Tibial artery (tissue), 4 donors: Measurements from ENCODE around the gene MAP7.

Experiments used
- DNase-seq, 2 donors: peaks; one replicate each; pipeline ENCODE4 v3.0.0-alpha.2; 2019
- H3K27ac ChIP-seq, 2 donors: fragments of 200-600 bp; sonication (generic) in 1 of 2; 1 replicate in 1 of 2; 2 replicates in 1 of 2; pipeline ENCODE4 v1.5.1; 2018 to 2019; ENCODE audit warnings: mild to moderate bottlenecking in 1 of 2
- H3K27me3 ChIP-seq, 2 donors: fragments of 200-600 bp; sonication (generic) in 1 of 2; one replicate each; pipeline versions ENCODE4 v1.5.1 to v1.6.0; 2016 to 2019
- H3K36me3 ChIP-seq, 3 donors: fragments of 200-600 bp; sonication (generic) in 2 of 3; one replicate each; pipeline ENCODE4 v1.5.1; 2016 to 2019; ENCODE audit warnings: mild to moderate bottlenecking in 2 of 3
- H3K4me1 ChIP-seq, 4 donors: fragments of 200-600 bp; sonication (generic) in 2 of 4; 1 replicate in 3 of 4; 2 replicates in 1 of 4; pipeline ENCODE4 v1.5.1; 2016 to 2019
- H3K4me3 ChIP-seq, 2 donors: fragments of 200-600 bp; sonication (generic) in 1 of 2; 1 replicate in 1 of 2; 2 replicates in 1 of 2; pipeline ENCODE4 v1.5.1; 2018 to 2019; ENCODE audit warnings: mild to moderate bottlenecking in 2 of 2
- H3K9me3 ChIP-seq, 3 donors: fragments of 200-600 bp; sonication (generic) in 1 of 3; one replicate each; pipeline ENCODE4 v1.5.1; 2016 to 2019
- intact Hi-C: fragments of 100-400 bp; cut with DNase I; formaldehyde crosslinking; loops from one replicate; pipeline ENCODE4 v1.15.0; 2023; ENCODE audit warnings: low total_unique reads
- TF ChIP-seq, protein P1 (sequence below), 2 experiments: fragments of 200-600 bp in 1 of 2; fragments of 450-650 bp in 1 of 2; IDR thresholded peaks; one replicate each; pipeline ENCODE4 v1.5.1; 2017 to 2019; ENCODE audit warnings: antibody characterized with exemption in 2 of 2, mild to moderate bottlenecking in 1 of 2, moderate library complexity in 1 of 2

MAP7 gene

DNA sequence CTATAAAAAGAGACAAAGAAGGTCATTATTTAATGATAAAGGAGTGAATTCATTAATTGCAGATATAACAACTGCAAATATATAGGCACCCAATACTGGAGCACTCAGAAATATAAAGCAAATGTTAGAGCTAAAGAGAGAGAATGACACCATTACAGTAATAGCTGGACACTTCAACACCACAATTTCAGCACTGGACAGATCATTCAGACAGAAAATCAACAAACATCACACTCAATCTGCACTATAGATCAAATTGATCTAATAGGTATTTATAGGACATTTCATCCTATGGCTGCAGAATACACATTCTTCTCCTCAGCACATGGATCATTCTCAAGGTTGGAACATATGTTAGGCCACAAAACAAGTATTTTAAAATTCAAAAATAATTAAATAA, 72.7 kb downstream of the MAP7 start:
- TF ChIP-seq, protein P1, sequence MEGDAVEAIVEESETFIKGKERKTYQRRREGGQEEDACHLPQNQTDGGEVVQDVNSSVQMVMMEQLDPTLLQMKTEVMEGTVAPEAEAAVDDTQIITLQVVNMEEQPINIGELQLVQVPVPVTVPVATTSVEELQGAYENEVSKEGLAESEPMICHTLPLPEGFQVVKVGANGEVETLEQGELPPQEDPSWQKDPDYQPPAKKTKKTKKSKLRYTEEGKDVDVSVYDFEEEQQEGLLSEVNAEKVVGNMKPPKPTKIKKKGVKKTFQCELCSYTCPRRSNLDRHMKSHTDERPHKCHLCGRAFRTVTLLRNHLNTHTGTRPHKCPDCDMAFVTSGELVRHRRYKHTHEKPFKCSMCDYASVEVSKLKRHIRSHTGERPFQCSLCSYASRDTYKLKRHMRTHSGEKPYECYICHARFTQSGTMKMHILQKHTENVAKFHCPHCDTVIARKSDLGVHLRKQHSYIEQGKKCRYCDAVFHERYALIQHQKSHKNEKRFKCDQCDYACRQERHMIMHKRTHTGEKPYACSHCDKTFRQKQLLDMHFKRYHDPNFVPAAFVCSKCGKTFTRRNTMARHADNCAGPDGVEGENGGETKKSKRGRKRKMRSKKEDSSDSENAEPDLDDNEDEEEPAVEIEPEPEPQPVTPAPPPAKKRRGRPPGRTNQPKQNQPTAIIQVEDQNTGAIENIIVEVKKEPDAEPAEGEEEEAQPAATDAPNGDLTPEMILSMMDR (IDR thresholded peaks at IDR 0.05) = no peak

DNA sequence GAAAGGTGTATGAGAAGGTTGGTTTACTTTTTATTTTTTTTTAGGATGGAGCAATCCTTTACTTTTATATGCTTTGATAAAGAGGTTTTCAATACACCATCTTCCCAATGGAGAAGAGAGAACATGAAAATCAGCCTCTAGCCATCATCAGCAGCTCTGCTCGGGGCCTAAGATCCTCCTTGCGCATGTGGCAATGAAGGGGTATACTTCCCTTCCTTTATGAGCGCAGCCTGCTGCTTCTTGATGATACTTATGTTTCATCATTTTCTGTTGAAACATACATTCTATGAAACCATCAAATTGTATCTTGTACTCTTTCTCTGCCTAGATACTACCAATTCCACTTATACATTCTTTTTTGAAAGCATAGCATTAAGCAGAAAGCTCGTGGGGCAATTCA, 74.5 kb downstream of the MAP7 start:
- no peak overlapping the region for H3K27ac ChIP-seq
- TF ChIP-seq, protein P1 (IDR thresholded peaks at IDR 0.05) = no peak

More for the DNA sequence above, 72.7 kb downstream of the MAP7 start:
- no peak overlapping the region for H3K4me3 ChIP-seq
- DNase-seq = no peak
- H3K4me1 ChIP-seq = no peaks in the 10 kb centered on the region
- no peaks in the 10 kb centered on the region for H3K36me3 ChIP-seq
- peaks cover 0 to 4% (median 0%) of the 10 kb centered on the region in 3 donors for H3K9me3 ChIP-seq
- no peak overlapping the region for H3K27ac ChIP-seq
- no peaks in the 10 kb centered on the region for H3K27me3 ChIP-seq
- intact Hi-C loops = no loop called here

DNA sequence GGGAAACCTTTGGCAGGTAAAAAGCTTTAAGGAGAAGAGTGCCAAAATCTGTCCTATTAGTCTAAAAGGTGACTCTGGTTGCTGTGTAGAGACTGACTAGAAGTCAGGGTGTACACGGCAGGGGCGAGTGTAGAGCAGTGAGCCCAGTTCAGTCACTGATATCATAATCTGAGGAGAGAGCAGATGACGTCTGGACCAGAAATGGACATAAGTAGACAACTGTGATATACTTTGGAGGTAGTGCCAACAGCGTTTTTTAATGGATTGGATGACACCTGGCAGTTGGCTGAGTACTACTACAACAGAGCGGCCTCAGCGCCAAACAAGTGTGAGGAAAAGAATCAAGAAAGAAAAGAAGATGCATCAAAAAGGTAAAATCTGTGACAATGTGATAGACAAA, 76.0 kb downstream of the MAP7 start:
- H3K4me1 ChIP-seq = no peaks in the 10 kb centered on the region
- intact Hi-C loops = no loop called here
- H3K27ac ChIP-seq = no peak overlapping the region

More for the DNA sequence above, 74.5 kb downstream of the MAP7 start:
- Histone ChIP-seq H3K4me3 (no peak overlapping the region), H3K36me3 (no peaks in the 10 kb centered on the region), H3K4me1 (no peaks in the 10 kb centered on the region), H3K9me3 (peaks cover 0 to 4% (median 0%) of the 10 kb centered on the region in 3 donors), H3K27me3 (no peaks in the 10 kb centered on the region)
- no peak for DNase-seq
- intact Hi-C loops = no loop called here

DNA sequence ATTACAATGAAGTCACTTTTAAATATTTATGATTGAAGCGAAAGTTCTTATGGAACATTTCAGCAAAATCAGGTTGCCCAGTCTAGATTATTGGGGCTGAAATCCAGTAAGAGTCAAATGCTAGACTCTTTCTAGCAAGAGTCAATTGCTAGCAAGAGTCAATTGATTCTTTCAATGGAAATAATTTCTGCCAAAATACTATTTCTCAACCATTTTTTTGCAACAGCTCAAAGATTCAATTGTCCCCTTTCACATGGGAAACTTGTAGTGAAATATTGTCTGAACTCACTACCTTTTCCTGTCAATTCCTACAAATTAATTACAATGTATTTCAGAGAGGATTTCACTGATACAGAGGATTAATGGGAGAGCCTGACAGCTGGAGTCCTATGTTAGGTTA, 78.3 kb downstream of the MAP7 start:
- Histone ChIP-seq H3K4me1 (no peaks in the 10 kb centered on the region), H3K4me3 (no peak overlapping the region), H3K9me3 (no peaks in the 10 kb centered on the region), H3K36me3 (no peaks in the 10 kb centered on the region), H3K27ac (no peak overlapping the region), H3K27me3 (no peaks in the 10 kb centered on the region)
- TF ChIP-seq, protein P1 (IDR thresholded peaks at IDR 0.05) = no peak
- intact Hi-C loops = no loop called here
- DNase-seq = no peak

More for the DNA sequence above, 76.0 kb downstream of the MAP7 start:
- no peaks in the 10 kb centered on the region for H3K27me3 ChIP-seq
- H3K36me3 ChIP-seq = no peaks in the 10 kb centered on the region
- no peak overlapping the region for H3K4me3 ChIP-seq
- DNase-seq = no peak
- peaks cover 0 to under 1% (median 0%) of the 10 kb centered on the region in 3 donors for H3K9me3 ChIP-seq
- TF ChIP-seq, protein P1 (IDR thresholded peaks at IDR 0.05) = no peak

DNA sequence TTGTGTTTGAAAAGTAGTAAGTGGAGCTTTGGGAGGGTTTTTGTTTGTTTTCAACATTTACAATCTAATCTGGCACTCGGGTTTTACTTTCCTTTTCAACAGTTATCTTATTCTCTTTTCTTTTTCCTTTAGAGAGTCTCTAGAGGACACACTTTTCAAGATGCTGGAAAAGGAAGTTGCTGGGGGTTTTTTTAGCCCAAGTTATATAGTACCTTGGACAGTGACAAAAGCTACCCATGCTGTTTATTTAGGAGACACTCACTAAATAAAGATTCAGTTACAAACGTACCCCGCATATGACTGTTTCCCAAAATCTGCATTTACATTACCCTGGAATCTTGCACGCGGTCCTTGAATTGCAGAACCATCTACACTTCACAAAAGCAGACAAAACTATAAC, 78.8 kb downstream of the MAP7 start:
- TF ChIP-seq, protein P1 (IDR thresholded peaks at IDR 0.05) = no peak
- H3K9me3 ChIP-seq = no peaks in the 10 kb centered on the region
- intact Hi-C loops = no loop called here
- no peak for DNase-seq
- no peak overlapping the region for H3K4me3 ChIP-seq
- no peaks in the 10 kb centered on the region for H3K36me3 ChIP-seq
- H3K27me3 ChIP-seq = no peaks in the 10 kb centered on the region
- H3K4me1 ChIP-seq = no peaks in the 10 kb centered on the region
- no peak overlapping the region for H3K27ac ChIP-seq

DNA sequence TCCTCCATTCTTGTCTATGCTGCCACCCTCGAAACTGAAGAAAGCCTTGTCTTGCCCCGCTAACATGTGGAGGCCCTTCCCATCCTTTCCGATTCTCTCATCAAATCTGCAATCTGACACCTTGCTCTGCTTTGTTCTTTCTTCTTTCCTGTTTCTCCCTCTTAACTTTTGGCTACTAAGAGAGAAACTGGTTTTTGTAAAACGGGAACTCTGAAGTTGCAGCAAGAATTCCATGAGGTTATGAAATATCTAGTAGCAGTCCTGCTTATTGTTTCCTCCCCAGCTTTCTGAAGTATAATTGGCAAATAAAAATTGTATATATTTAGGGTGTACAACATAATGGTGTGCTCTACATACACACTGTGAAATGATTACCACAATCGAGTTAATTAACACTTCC, 80.2 kb downstream of the MAP7 start:
- no peak for DNase-seq
- Histone ChIP-seq H3K27ac (no peak overlapping the region), H3K27me3 (no peaks in the 10 kb centered on the region), H3K36me3 (no peaks in the 10 kb centered on the region), H3K4me3 (no peak overlapping the region), H3K4me1 (no peaks in the 10 kb centered on the region), H3K9me3 (no peaks in the 10 kb centered on the region)
- intact Hi-C loops = no loop called here
- TF ChIP-seq, protein P1 (IDR thresholded peaks at IDR 0.05) = no peak
